SKM-1 treated with dmso at 0.1 percent for 144 hours (cell line): Measurements from ENCODE around the gene GIPR.
"Not testable (repeated sequence)": the region's sequence is repeated elsewhere in the genome, so short reads cannot be mapped to it uniquely, and the experiment has no call there.

Source experiments
- DNase-seq: peaks from one replicate; lab custom pipeline; 2025; ENCODE audit not compliant: unreplicated experiment; lab: John Stamatoyannopoulos, UW

Gene GIPR

DNA sequence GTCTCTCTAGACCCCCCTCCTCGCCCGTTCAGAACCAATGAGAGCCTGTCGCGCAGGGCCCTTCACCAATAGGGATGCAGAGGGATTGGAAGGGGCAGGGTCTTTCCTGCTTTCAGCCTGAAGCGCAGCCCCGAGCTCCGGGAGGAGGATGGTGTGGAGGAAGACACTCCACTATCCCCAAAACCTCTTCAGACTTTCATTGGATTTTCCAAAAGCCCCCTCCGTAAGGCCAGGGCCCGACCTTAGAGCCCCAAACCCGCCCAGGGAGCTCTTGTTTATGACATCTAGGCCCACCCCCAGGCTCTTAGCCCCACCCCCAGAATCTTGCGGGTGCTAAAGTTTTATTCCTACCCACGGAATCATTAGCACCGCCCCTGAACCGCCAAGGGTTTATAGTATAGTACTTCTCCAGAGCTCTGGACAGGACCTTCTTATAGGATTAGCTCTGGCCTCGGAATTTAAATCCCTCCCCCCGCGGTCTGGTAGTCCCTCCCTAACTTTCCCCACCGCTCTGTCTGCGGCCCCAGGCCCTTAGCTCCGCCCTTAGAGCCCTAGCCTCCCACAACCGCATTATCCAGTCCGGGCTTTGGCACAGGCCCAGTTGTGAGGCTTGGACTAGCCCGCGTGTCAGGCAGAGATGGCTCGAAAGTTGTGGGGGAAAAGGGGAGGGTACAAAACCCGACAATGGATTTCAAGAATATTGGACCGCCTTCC is 22.2 kb upstream of the GIPR start:
- peak; percentile 50 for DNase-seq

- DNase-seq: no peak
Measured at GRCh38 chr19:45646345-45646698, 21.7 kb upstream of the GIPR start.

DNA sequence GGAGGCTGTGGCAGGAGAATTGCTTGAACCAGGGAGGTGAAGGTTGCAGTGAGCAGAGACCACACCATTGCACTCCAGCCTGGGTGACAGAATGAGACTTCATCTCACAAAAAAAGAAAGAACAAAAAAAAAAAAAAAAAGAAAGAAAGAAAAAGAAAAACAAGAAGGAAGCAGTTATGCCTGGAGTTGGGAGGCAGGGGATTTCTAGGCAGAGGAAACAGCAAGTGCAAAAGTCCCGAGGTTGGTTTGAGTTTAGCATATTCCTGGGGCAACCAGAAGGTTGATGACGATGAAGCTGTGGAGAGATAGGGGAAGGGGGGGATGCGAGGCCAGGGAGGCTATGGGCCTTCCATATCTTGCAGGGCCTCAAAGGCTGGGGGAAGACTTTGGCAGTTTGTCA is 17.3 kb upstream of the GIPR start:
- no peak for DNase-seq

- DNase-seq: no peak
Measured at GRCh38 chr19:45653634-45654033, 14.4 kb upstream of the GIPR start.

GRCh38 chr19:45655073-45655472 is 12.9 kb upstream of the GIPR start:
- no peak for DNase-seq

- no peak for DNase-seq
Measured at GRCh38 chr19:45657520-45658167, 10.4 kb upstream of the GIPR start.

GRCh38 chr19:45659096-45659729 is 8.8 kb upstream of the GIPR start:
- DNase-seq: no peak

- DNase-seq: no peak
Measured at GRCh38 chr19:45660636-45661035, 7.4 kb upstream of the GIPR start.

DNA sequence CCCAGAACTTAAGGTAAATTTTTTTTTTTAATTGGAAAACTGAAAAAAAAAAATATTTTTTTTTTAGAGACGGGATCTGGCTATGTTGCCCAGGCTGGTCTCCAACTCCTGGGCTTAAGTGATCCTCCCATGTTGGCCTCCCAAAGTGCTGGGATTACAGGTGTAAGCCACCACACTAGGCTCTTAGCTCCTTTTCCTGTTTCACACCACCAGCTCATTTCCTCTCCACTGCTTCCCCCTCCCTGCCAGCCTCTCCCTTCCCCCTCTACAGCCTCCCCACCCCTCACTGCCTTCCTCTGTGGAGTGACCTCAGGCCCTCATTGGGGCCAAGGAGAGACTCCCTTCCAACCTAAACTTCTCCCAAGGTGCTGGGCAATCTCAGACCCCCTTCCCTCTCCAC is 4.2 kb upstream of the GIPR start:
- DNase-seq: no peak

DNA sequence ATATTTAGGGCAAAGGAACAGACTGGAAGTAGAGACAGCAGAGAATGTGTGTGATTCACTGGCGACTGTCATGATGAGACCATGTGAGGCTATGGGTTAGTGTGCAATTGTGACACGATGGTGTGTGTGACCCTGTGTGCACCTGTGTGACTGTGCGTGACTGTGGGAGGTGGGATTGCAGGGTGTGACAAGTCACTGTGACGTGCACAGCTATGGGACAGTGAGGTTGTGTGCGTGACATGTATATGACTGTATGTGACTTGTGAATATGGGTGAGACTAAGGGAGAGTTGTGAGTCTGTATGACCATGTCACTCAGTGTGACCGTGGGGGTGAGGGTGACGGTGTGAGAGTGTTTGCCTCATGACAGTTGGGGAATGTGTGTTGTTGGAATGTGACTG is 3.4 kb upstream of the GIPR start:
- no peak for DNase-seq

- DNase-seq: no peak
Measured at GRCh38 chr19:45668342-45668871, 386 bp downstream of the GIPR start.

- peak; percentile 48 for DNase-seq
Measured at GRCh38 chr19:45670670-45671453, 2.8 kb downstream of the GIPR start.

DNA sequence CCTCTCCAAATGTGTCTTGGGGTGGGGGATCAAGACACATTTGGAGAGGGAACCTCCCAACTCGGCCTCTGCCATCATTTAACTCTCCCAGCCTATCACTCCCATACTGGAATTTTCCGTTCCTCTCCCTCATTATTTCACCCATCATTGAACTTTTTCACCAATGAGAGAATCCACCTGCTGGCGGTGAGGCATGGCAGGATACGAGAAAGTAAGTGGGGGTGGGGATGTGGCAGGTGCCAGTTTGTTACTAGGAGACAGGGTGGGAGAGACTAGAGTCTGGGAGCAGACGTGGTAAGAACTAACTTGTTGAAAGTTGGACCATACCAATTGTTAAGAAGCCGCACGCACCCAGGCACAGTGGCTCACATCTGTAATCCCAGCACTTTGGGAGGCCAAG is 6.9 kb downstream of the GIPR start:
- DNase-seq: no peak

- DNase-seq: no peak
Measured at GRCh38 chr19:45676851-45677263, 8.8 kb downstream of the GIPR start.

DNA sequence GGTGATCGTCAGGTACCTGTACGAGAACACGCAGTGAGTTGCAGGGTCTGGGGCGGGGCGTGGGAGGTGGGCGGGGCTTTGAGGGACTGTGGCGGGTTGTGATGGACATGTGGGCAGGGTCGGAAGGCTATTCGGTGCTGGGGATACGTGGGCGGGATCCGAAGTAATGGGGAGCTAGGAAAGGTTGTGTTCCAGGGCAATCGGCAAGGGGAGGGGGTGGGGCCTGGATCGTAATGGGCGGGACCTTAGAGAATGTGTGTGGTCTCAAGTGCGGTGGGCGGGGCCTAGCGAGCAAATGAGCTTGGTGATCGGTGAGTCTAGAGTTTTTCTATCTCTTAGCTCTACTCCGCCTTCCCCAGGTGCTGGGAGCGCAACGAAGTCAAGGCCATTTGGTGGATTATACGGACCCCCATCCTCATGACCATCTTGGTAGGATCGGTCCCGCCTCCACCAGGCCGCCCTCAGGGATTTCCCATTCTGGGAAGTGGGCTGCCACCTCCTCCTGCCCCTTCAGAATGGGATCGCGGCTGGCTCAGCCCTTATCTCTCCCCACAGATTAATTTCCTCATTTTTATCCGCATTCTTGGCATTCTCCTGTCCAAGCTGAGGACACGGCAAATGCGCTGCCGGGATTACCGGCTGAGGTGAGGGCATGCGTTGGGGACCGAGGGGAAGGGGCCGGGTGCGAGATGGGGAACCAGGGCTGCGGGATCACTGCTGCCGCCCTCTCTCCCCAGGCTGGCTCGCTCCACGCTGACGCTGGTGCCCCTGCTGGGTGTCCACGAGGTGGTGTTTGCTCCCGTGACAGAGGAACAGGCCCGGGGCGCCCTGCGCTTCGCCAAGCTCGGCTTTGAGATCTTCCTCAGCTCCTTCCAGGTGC is 9.6 kb downstream of the GIPR start:
- no peak for DNase-seq

DNA sequence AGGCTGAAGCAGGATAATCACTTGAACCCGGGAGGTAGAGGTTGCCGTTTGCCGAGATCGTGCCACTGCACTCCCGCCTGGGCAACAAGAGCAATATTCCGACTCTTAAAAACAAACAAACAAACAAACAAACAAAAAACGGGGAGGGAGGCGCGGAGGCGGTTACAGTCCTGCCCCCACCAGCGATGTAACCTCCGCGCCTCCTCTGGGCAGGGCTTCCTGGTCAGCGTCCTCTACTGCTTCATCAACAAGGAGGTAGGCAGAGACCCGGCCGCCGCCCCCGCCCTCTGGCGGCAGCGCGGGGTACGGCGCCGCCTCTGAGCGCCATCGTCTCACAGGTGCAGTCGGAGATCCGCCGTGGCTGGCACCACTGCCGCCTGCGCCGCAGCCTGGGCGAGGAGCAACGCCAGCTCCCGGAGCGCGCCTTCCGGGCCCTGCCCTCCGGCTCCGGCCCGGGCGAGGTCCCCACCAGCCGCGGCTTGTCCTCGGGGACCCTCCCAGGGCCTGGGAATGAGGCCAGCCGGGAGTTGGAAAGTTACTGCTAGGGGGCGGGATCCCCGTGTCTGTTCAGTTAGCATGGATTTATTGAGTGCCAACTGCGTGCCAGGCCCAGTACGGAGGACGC is 13.5 kb downstream of the GIPR start:
- DNase-seq: peak; percentile 38

- no peak for DNase-seq
Measured at GRCh38 chr19:45682117-45682516, 14.1 kb downstream of the GIPR start.

DNA sequence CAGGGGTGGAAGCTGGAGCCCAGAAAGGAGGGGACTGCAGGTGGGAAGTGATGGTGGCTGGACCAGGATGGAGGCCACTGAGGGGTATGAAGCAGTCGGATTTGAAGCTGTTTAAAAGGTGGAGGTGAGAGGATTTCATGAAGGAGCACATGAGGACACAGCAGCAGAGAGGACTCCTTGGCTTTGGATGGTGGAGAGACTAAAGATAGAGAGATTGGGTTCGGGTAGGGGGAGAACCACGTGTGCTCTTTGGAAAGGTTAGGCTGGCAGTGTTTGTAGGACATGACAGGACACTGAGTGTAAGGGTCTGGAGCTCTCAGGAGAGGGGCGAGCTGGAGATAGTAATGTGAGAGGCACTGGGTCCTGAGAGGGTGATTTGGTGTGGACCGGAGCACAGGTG is 14.9 kb downstream of the GIPR start:
- no peak for DNase-seq

- DNase-seq: not testable (repeated sequence)
Measured at GRCh38 chr19:45685045-45685444, 17.0 kb downstream of the GIPR start.

DNA sequence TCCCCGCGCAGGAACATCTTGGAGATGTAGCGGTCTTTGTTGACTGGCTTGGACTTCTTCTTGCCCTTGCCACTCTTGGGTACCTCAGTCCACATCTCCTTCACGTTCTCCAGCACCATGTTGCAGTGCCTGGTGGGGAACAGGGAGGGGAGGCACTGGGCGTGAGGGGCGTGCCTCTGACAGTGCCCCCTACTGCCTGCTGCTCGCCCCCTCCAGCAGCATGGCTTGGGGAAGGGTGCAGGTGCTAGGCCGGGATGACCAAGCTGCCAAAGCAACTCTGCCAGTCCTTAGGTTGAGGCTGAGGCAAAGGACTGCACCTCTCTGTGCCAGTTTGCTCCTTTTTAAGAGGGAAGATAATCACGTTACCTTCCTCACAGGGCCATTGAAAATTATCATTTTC is 19.6 kb downstream of the GIPR start:
- no peak for DNase-seq
